Colonic mucosa (tissue), 4 donors: ENCODE measurements around the gene MYBL2. TPM values are rescaled to one million over a fixed set of nuclear protein-coding genes. Genes with fewer than 3 reads are reported as not detected.

Experiments
- DNase-seq: peaks from one replicate; pipeline ENCODE4 v3.0.0-alpha.2; 2020
- H3K27ac ChIP-seq: fragments of 200-600 bp; one replicate; pipeline ENCODE4 v1.8.0; 2021
- H3K27me3 ChIP-seq: fragments of 200-600 bp; one replicate; pipeline ENCODE4 v1.8.0; 2021
- H3K36me3 ChIP-seq: fragments of 200-600 bp; one replicate; pipeline ENCODE4 v1.8.0; 2021
- H3K4me1 ChIP-seq: fragments of 200-600 bp; one replicate; pipeline ENCODE4 v1.8.0; 2021; ENCODE audit warnings: mild to moderate bottlenecking
- H3K4me3 ChIP-seq: fragments of 200-600 bp; one replicate; pipeline ENCODE4 v1.8.0; 2021
- H3K9ac ChIP-seq, 2 donors: one replicate each; pipeline ENCODE4 v1.7.0; 2013; ENCODE audit warnings: control low read depth in 2 of 2, low read depth in 2 of 2, low read length in 2 of 2
- H3K9me3 ChIP-seq: fragments of 200-600 bp; one replicate; pipeline ENCODE4 v1.8.0; 2021
- intact Hi-C: fragments of 100-400 bp; cut with DNase I; formaldehyde crosslinking; loops from one replicate; pipeline ENCODE4 v1.14.1; 2022
- total RNA-seq, 2 donors: library from RNA; stranded (reverse); fragmentation: NEBNext Ultra II Directional in 1 of 2; extraction: Animal tissue kit (Norgen Biotek cat#: 25700) in 1 of 2; gene quantifications; one replicate each; pipeline ENCODE4 v1.2.1, GENCODE V29; 2021
- TF ChIP-seq, protein P1 (sequence below): fragments of 200-600 bp; IDR thresholded peaks from one replicate; pipeline ENCODE4 v1.8.0; 2022; ENCODE audit warnings: antibody characterized with exemption, mild to moderate bottlenecking
- donor health status: healthy.
- donor health status: DM: no; HTN: no; CAD: no.
- donor health status: DM: no; HTN: no; CAD: no.

The MYBL2 gene
- total RNA-seq, 2 donors from 2014 or later, result 15.1 to 71.1 TPM

GRCh38 chr20:43723735-43724134 is 56.8 kb downstream of the MYBL2 start:
- Histone ChIP-seq H3K4me1 (no peaks in the 10 kb centered on the region), H3K4me3 (no peak overlapping the region), H3K27me3 (no peaks in the 10 kb centered on the region), H3K9me3 (no peaks in the 10 kb centered on the region), H3K36me3 (no peaks in the 10 kb centered on the region), H3K9ac (no peak overlapping the region), H3K27ac (no peak overlapping the region)
- TF ChIP-seq, protein P1, sequence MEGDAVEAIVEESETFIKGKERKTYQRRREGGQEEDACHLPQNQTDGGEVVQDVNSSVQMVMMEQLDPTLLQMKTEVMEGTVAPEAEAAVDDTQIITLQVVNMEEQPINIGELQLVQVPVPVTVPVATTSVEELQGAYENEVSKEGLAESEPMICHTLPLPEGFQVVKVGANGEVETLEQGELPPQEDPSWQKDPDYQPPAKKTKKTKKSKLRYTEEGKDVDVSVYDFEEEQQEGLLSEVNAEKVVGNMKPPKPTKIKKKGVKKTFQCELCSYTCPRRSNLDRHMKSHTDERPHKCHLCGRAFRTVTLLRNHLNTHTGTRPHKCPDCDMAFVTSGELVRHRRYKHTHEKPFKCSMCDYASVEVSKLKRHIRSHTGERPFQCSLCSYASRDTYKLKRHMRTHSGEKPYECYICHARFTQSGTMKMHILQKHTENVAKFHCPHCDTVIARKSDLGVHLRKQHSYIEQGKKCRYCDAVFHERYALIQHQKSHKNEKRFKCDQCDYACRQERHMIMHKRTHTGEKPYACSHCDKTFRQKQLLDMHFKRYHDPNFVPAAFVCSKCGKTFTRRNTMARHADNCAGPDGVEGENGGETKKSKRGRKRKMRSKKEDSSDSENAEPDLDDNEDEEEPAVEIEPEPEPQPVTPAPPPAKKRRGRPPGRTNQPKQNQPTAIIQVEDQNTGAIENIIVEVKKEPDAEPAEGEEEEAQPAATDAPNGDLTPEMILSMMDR, result no peak
- intact Hi-C loops, result no loop called here
- no peak for DNase-seq

DNA sequence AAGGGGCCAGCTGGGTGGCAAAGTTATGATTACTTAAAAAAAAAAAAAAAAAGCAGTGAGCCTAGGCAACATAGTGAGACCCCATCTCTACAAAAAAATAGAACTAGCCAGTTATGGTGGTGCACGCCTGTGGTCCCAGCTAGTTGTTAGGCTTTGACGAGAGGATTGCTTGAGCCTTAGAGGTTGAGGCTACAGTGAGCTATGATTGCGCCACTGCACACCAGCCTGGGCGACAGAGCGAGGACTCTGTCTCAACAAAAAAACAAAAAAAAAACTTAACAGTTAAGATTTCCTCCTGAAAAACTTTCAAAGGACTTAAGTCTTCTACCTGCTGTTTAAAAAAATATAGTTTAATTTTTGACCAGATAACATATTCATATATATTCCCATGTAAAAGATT is 57.5 kb downstream of the MYBL2 start:
- no peak for DNase-seq
- Histone ChIP-seq H3K36me3 (no peaks in the 10 kb centered on the region), H3K27me3 (no peaks in the 10 kb centered on the region), H3K9me3 (no peaks in the 10 kb centered on the region), H3K4me3 (no peak overlapping the region), H3K9ac (no peak overlapping the region), H3K4me1 (no peaks in the 10 kb centered on the region), H3K27ac (no peak overlapping the region)
- intact Hi-C loops, result no loop called here
- TF ChIP-seq, protein P1, result no peak

GRCh38 chr20:43725666-43726065 is 58.8 kb downstream of the MYBL2 start:
- H3K27ac ChIP-seq, result no peak overlapping the region
- no peak overlapping the region for H3K4me3 ChIP-seq
- H3K9ac ChIP-seq, result no peak overlapping the region
- no peaks in the 10 kb centered on the region for H3K36me3 ChIP-seq
- H3K9me3 ChIP-seq, result no peaks in the 10 kb centered on the region
- H3K27me3 ChIP-seq, result no peaks in the 10 kb centered on the region
- TF ChIP-seq, protein P1, result no peak
- H3K4me1 ChIP-seq, result no peaks in the 10 kb centered on the region
- intact Hi-C loops, result no loop called here
- no peak for DNase-seq

DNA sequence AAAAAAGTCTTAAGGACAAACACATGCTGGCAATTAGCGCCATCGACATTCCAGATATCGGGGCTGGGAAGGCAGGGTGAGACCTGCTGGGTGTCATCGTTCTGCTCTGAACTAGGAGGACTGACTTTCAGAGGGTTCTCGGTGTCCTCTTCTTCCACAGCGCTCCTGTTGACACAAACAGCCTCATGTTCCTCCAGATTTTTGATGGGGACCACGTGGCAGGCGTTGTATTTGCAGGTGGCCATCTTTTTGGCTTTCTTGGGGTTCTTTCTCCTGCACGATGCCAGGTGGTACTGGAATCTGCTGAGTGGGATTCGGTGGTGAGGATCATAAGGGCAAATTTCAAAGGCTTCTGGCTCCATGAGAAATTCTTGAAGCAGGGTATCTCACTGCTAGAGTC is 59.4 kb downstream of the MYBL2 start:
- Histone ChIP-seq H3K4me3 (no peak overlapping the region), H3K9me3 (no peaks in the 10 kb centered on the region), H3K27me3 (no peaks in the 10 kb centered on the region), H3K36me3 (no peaks in the 10 kb centered on the region), H3K4me1 (no peaks in the 10 kb centered on the region), H3K9ac (no peak overlapping the region), H3K27ac (no peak overlapping the region)
- intact Hi-C loops, result no loop called here
- TF ChIP-seq, protein P1, result no peak
- DNase-seq, result no peak

DNA sequence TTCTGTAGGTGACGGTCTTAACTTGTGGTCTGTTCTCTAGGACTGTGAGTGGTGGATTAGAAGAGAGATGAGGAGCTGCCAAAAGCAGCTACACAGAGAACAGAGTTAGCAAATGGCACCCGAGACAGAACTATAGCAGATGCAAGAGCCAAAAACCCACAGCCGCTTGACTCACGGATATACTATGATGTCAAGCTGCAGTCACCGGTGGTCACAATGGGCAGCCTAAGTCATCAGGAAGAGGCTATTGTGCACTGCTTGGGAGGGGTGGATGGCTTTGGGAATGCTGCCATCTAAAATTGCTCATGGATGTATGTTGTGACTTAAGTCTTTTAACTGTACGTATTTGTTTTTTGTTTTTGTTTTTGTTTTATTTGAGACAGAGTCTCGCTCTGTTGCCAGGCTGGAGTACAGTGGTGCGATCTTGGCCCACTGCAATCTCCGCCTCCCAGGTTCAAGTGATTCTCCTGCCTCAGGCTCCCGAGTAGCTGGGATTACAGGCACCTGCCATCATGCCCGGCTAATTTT is 60.0 kb downstream of the MYBL2 start, which contains the start of gene GTSF1L:
TSS of gene GTSF1L (minus strand) at position 192 of the 528 bp plus-strand sequence. CDS start 308 bp downstream, outside the sequence.
- Histone ChIP-seq H3K9me3 (no peaks in the 10 kb centered on the region), H3K27ac (no peak within 1 kb of the TSS), H3K36me3 (no peaks in the 10 kb centered on the region), H3K27me3 (no peaks in the 10 kb centered on the region), H3K4me3 (no peak within 1 kb of the TSS), H3K4me1 (no peaks in the 10 kb centered on the region), H3K9ac (no peak within 1 kb of the TSS)
- TF ChIP-seq, protein P1, result no peak
- DNase-seq, result no peak
- intact Hi-C loops, result no loop called here
